Stimulated activated CD4-positive, alpha-beta T cell treated with anti-CD3 and anti-CD28 coated beads, Interleukin-4, amount 100 ng/mL, for 1 hour (primary cell): ENCODE results near the gene HNRNPA2B1.
"Not testable (repeated sequence)": the region's sequence is repeated elsewhere in the genome, so short reads cannot be mapped to it uniquely, and the experiment has no call there.

Experiments
- DNase-seq: peaks from one replicate; pipeline ENCODE4 v3.0.0-alpha.2; 2020

HNRNPA2B1 gene

DNA sequence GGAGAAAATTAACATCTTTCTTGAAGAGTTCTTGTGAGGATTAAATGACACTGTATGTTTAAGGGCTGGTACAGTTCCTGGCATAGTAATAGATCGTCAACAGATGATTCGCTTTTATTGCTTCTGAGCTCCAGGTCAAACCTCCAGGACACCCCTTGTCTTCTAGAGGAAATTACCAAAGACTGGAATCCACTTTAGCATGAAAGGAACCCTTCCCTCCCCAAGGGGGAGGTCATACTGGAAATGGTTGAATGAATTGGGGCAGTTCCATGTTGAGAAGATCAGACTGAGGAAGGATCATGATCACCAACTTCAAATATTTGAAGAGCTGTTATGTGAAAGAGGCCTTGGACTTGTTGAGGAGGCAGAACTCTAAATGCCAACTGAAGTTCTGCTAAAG, 39.6 kb downstream of the HNRNPA2B1 start:
- DNase-seq: no peak

DNA sequence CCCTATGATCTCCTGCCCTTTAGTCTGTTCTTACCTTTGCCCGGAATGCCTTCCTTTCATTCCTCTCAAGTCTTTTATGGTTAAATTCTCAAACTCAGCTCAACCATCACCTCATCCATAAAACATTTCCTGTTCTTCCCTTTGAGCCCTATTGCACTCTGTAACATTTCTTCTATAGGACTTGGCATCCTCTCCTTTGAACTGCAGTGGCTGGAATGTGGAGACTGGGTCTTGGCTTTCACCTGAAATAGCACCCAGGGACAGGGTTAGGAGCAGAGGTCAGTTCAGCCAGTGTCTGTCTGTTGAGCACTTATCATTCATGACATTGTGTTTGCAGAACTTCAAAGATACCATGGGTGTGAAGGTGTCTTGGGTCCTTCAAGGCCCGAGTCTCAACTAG, 41.3 kb downstream of the HNRNPA2B1 start:
- no peak for DNase-seq

DNA sequence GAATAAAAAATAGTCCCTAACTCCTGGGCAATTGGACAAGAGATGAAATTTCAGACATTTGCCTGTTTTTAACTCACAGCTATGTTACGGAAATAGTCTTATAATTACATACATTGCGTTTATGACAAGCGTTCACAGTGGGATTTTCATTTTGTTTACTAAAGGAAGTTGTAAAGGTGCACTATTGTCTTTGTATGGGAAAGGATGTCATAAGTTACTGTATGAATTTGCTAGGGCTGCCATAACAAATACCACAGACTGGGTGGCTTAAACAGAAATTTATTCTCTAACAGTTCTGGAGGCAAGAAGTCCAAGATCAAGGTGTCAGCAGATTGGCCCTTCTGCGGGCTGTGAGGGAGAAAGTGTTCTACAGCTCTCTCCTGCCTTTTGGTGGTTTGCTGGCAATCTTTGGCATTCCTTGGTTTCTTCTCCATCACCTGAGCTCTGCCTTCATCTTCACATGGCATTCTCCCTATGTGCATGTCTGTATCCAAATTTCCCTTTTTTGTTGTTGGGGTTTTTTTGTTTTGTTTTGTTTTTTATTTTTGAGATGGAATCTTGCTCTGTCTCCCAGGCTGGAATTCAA, 42.9 kb downstream of the HNRNPA2B1 start:
- no peak for DNase-seq

DNA sequence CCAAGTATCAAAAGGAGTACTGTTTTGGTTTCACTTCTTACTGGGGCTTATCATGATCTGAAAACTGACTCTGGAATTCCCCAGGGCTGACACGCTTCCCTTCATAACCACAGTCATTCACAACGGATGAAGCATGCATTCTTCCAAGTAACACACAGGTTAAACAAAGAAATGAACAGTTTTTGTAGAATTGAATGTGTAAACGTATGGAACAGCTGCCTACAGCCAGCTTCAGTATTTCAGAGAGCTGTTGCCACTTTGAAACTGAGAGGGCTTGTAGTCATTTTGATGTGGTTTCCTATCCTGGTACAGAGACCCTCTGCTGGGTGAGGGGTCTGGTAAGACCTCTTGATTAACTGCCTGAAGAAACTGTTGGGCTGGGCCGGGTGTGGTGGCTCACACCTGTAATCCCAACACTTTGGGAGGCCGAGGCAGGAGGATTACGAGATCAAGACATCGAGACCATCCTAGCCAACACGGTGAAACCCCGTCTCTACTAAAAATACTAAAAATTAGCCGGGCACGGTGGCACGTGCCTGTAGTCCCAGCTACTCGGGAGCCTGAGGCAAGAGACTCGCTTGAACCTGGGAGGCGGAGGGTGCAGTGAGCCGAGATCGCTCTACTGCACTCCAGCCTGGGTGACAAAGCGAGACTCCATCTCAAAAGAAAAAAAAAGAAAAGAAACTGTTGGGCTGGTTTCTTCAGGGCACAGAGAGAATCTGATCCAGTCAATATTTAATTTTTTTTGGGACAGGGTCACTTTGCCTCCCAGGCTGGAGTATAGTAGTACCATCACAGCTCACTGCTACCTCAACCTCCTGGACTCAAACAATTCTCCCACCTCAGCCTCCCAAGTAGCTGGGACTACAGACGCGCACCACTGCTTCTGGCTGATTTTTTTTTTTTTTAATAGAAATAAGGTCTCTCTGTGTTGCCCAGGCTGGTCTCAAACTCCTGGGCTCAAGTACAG, 43.8 kb downstream of the HNRNPA2B1 start:
- peak; percentile 45 for DNase-seq

DNA sequence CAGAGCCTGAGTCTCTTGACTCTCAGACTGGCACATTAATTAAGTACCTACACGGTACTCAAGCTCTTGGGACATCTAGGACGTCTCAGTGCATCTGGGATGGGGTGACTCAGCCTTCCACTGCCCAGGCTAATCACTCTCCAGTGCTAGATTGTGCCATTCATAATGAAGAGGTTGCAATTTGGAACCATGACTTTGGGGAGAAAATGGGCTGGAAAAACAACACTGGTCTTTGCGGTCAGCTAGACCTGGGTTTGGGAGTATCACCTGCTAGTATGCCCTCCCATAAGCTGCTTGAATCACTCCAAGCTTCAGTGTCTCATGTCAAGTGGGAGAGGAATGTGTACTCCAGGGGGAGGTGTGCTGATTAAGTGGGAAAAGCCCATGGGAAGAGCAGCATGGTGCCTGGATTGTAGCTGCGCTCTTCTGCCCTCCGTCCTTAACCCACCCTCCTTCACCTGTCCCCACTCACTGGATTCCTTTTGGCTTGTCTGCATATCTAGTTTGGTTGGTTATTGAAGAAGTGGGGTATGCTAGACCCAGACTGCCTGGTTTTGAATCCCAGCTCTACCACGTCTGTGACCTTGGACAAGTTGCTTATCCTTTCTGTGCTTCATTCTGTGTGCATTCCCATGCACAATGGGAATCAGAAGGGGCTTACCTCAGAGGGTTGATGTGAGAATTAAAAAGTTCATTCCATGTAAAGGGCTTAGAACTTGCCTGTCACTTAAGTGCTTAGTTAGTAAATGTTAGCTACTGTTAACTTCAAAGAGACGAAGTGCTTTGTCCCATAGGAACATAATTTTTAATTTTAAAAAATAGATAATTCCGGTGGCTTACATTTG, 44.8 kb downstream of the HNRNPA2B1 start:
- no peak for DNase-seq

DNA sequence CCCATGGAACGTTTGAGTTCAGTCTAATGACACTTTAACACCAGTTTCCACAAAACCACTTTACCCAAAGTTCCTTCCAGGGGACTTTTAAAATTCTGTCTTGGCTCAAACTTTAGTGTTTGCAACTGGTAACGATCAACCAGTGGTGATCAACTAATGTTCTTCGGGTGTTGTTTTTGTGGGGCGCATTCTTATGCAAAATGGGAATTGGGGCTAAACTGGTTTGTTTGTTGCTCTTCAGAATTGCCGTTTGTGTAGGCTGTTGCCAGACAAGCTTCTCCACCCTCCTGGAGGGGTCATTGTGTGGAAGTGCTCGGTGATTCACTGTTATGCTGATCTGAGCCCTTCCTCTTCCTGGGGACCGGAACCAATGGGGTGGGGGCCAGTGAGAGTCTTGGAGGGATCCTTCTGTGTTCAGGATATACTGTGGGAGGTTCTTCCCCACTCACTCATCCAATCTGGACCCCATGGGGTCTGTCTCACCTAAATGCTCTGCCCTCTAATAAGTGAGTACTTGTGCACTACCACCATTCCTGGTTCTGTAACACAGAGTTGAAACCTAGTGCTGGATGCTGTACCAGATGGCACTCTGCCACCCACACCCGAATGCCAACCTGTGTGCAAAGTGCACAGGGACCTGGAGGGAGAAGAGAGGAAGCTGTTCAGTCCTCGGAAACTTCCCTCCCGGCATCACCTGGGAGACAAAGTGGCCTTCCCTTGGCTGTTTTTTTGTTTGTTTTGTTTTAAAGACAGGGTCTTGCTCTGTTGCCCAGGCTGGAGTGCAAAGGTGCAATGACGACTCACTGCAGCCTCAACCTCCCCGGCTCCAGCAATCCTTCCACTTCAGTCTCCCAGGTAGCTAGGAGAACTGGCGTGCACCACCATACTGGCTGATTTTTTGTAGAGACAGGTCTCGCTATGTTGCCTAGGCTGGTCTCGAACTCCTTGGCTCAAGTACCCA, 46.4 kb downstream of the HNRNPA2B1 start:
- DNase-seq: peak; percentile 14

DNA sequence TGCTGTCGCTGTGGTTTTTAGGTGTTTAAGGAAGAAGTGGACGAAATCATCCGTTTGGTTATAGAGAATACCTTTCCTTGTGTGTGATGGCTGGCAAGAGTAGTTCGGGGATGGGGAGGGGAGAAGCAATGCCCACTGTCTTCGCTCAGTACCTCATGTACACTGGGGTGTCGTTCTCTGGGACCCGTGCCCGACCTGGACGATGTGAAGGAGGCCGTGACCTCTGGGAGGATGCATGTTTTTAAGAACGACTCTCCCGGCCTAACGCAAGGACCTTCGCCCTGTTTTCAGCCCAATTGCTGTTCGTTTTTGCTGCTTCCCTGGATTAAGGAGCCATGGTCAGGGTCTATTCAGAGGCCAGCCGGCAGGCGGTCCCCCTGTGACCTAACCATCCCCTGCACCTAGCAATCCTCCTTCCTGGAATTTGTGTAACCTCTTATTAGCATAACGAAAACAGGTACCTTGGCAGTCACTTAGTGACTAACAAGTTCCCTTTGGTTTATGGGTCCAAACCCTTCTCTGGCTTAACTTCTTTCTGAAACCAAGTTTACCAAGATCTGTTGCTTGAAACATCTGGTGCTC, 47.2 kb downstream of the HNRNPA2B1 start:
- DNase-seq: peak; percentile 11

DNA sequence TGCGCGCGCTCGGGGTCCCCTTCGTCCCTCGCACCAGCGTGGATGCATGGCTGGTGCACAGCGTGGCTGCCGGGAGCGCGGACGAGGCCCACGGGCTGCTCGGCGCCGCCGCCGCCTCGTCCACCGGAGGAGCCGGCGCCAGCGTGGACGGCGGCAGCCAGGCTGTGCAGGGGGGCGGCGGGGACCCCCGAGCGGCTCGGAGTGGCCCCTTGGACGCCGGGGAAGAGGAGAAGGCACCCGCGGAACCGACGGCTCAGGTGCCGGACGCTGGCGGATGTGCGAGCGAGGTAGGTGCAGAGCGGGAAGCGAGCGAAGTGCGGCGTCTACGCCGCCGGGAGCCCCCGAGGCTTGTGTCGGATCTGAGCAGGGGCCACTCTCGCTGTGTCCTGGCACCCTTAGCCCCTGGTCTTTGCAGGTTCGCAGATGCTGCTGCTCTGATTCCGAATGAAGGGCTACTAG, 47.7 kb downstream of the HNRNPA2B1 start:
- peak; percentile 45 for DNase-seq

DNA sequence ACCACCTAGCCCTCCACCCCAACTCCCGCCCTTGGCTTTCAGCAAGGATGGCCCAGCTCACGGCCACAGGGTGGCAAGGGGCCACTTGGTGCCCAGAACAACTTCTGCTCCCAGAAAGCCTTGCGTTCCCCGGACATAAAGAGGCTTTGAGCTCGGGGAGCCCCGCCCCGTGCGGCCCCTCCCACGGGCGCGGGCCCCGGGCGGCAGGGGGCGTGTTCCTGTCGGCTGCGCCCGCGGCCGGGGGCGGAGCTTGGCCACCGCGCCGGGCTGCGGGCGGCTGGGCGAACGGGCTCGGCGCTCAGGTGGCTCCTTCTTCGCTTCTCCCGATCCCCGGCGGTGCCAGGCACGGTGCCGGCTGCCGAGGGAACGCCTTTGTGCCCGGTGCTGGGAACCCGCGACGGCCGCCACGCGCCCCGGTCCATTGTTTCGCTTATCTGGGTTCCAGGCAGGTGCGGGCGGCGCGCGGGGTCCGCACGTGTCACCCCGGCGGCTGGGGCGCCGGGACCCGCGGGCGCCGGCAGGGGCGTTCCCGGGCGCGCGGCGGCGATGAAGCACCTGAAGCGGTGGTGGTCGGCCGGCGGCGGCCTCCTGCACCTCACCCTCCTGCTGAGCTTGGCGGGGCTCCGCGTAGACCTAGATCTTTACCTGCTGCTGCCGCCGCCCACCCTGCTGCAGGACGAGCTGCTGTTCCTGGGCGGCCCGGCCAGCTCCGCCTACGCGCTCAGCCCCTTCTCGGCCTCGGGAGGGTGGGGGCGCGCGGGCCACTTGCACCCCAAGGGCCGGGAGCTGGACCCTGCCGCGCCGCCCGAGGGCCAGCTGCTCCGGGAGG, 48.4 kb downstream of the HNRNPA2B1 start, which contains the start of gene NFE2L3:
TSS of gene NFE2L3 (plus strand) at position 246 of the 829 bp plus-strand sequence. CDS start at position 547, 301 bp downstream.
- DNase-seq: peak; percentile 84

DNA sequence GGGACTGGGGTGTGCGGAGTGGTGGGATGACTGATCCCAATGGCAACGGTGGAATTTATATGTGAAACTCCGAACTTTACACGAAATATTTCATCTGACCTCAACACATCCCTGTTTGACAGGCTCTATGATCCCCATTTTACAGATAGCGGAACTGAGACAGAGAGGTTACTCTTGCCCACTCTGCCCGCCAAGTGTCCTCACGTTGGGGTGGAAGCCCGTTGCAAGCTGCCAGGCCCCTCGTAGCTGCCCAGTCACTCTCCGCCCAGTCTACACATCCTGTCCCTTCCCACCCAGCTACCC, 48.9 kb downstream of the HNRNPA2B1 start:
- no peak for DNase-seq

DNA sequence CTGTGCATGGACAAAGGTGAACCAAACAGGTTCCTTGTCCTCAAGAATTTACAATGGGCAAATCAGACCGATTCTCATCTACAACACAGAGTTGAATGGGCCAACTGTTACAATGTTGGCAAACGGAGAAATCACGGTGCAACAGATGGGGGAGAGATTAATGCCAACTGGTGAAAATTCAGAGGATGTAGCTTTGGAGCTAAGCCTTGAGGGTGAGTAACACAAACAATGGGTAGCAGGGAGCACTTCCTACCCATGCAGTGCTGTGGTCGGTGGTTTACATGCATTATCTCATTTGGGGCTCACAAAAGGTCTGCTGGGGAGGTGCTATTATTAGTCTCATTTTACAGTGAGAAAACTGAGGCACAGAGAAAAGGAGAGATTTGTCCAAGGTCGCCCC, 49.5 kb downstream of the HNRNPA2B1 start:
- no peak for DNase-seq

DNA sequence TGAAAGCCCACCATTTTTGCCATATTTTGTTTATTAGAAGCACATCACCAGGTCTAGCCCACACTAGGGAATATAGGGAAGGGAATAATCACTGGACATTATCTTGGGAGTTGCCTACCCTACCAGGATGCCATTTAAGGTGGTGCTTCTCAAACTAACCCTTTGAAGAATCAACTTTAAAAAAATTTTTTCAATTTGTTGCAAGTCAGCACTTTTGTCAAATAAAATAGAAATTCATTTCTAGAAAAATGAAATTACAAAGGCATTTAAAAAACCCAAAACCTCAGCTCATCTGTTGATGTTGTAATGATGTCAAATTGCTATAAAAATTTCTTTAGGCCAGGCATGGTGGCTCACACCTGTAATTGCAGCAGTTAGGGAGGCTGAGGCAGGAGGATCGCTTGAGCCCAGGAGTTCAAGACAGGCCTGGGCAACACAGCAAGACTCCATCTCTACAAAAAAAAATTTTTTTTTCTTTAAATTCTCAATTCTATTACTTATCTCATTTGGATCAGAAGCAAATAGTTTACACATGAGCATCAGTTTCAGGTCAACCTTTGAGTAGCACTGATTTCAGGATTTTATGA, 51.1 kb downstream of the HNRNPA2B1 start:
- DNase-seq: no peak

DNA sequence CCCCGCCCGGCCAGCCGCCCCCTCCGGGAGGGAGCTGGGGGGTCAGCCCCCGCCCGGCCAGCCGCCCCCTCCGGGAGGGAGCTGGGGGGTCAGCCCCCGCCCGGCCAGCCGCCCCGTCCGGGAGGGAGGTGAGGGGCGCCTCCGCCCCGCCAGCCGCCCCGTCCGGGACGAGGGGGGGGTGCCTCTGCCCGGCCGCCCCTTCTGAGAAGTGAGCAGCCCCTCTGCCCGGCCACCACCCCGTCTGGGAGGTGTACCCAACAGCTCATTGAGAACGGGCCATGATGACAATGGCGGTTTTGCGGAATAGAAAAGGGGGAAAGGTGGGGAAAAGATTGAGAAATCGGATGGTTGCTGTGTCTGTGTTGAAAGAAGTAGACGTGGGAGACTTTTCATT, 52.2 kb downstream of the HNRNPA2B1 start:
- DNase-seq: not testable (repeated sequence)

DNA sequence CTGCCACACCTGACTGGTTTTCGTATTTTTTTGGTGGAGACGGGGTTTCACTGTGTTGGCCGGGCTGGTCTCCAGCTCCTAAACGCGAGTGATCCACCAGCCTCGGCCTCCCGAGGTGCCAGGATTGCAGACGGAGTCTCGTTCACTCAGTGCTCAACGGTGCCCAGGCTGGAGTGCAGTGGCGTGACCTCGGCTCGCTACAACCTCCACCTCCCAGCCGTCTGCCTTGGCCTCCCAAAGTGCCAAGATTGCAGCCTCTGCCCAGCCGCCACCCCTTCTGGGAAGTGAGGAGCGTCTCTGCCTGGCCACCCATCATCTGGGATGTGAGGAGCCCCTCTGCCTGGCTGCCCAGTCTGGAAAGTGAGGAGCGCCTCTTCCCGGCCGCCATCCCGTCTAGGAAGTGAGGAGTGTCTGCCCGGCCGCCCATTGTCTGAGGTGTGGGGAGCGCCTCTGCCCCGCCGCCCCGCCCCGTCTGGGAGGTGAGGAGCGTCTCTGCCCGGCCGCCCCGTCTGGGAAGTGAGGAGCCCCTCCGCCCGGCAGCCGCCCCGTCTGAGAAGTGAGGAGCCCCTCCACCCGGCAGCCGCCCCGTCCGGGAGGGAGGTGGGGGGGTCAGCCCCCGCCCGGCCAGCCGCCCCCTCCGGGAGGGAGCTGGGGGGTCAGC, 52.8 kb downstream of the HNRNPA2B1 start:
- not testable (repeated sequence) for DNase-seq

DNA sequence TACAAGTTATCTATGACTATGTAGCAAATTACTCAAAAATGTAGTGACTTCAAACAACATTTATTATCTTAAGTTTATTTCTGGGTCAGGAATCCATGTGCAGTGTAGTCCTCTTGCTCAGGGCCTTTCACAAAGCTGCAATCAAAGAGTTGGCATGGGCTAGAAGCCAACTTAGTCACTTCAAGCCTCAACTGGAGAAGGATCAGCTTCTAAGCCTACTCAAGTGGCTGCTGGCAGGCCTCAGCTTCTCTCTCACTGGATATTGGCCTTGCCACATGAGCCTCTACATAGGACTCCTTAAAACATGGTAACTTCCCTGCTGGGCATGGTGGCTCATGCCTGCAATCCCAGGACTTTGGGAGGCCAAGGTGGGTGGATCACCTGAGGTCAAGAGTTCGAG, 53.5 kb downstream of the HNRNPA2B1 start:
- DNase-seq: no peak

DNA sequence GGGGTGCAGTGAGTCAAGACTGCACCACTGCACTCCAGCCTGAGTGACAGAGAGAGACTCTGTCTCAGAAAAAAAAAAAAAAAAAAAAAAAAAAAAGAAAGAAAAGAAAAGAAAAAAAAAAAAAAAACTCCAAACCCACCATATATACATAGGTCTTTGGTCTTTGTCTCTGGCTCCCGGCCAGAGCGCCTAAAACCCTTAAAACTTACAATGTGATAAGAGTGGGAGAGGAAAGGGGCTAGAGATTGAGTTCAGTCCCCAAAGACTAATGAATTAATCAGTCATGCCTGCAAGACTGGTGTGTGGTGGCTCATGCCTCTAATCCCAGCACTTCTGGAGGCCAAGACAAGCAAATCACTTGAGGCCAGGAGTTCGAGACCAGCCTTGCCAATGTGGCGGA, 55.3 kb downstream of the HNRNPA2B1 start:
- DNase-seq: no peak

DNA sequence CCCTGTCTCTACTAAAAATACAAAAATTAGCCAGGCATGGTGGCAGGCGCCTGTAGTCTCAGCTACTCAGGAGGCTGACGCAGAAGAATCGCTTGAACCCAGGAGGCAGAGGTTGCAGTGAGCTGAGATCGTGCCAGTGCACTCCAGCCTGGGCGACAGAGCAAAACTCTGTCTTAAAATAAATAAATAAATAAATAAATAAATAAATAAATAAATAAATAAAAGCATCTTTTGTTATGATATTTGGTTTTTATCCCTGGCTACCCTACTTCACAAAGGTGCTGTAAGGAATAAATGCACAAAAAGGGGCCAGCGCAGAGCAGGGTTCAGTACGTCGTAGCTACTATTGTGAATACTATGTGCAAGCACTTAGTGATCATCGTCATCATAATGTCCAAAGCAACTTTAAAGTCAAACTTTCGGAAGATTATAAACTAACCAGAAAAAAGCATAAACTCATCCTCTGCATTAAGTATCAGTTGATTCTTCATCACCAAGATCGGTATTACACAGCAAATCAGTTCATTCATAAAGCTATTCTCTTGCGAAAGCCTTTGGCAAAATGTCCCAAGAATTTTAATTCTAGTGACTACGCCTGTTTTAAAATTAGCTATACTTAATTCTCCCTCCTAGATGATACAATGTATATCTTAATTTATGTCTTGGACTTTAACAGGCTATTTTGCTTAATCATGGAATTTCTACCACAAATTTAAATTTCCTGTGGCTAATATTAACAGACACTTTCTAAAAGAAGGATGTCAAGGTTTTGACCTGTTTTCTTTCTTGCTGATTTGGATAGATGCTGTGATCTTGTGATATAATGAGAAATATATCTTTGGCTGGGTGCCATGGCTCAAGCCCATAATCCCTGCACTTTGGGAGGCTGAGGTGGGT, 56.1 kb downstream of the HNRNPA2B1 start:
- DNase-seq: no peak

DNA sequence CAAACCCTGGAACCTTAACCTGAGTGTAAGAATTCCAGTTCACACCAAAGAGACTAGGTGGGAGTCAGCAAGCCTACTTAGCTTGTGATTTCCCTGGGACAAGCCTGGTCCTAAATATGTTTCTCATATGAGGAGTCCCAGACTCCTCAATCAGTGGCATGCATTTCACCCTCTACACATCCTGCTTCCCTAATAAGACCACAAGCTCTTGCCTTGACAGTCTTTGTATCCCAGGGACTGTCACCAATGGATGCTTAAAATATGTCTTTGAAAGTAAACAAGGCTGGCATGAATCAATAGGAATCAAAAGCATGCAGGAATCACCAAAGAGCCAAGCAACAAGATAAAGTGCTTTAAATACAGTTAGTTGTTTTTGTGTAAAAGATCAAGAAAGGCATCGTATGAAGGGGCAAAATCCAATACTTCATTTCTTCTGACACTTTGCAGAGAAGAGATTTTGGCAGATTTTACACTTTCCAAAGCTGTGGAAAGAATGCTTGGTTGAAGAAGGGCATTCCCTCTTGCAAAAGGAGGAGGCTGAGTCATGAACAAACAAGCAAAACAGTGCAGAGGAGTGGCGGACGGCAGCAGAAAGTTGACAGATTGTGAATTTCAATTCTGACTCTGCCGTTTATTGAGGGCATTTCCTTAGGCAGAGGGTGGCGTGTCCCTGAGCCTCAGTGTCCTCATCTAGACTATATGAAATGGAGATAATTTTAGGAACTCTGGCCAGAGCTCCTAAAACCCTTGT, 57.1 kb downstream of the HNRNPA2B1 start:
- DNase-seq: no peak
